ENCODE measurements around the gene NDC80. TPM values are rescaled to one million over a fixed set of nuclear protein-coding genes. Genes with fewer than 3 reads are reported as not detected.

Gene NDC80
- total and polyA plus RNA-seq, 9 of the 15 experiments (the other 6 are each of a cell fraction or from before 2014, with no cell fraction given): 65.2 to 97.9 (median 83.3) TPM

DNA sequence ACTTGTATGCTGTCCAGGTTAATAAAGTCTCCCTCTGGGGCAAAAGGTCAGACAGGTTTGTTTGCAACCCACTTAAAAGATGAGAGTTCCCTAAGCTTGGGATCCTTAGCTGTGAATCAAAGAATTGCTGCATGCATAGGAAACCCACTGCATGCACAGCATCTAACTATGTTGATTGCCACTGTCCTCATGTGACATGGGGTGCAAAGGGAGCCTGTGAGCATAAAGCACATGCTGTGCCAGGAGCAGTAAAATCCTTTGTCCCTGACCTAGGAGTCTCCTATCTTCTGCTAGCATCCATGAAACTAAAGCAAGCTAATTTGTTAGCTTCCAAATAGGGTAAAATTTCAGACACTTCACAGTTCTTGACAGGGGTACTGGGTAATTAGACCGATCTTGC, 13.8 kb upstream of the NDC80 start:
- no peaks in the 10 kb centered on the region for H3K9me1 ChIP-seq (ENCODE audit: control insufficient read depth, insufficient read depth, low read length)
- ChIA-PET POLR2A (interaction anchor here (0.6 kb wide), 1 partner anchor 10 kb away, joined by 3 read pairs; no protein-coding TSS in a partner anchor), CTCF (ENCODE audit: low intra/inter-chr PET ratio) (no interaction called here)
- no TSS peak for BruUV-seq (replicated peaks)
- H3K79me2 ChIP-seq (ENCODE audit: control insufficient read depth, insufficient read depth, low read length): no peaks in the 10 kb centered on the region
- no peaks in the 10 kb centered on the region for H3K4me1 ChIP-seq (replicated peaks in 1 of 2; ENCODE audit: control insufficient read depth in 2 of 2, insufficient read depth in 2 of 2, low read length in 2 of 2)
- DNase-seq (ENCODE audit: extremely low read depth in 1 of 4, low spot score in 3 of 4) (no peak), ATAC-seq (no peak; the same call in 1 of the 3 replicates), FAIRE-seq (no peak)
- H3K4me3 ChIP-seq: no peak overlapping the region
- H3K9me3 ChIP-seq (replicated peaks; ENCODE audit: control insufficient read depth, insufficient read depth, low read depth, low read length): no peaks in the 10 kb centered on the region
- H3K4me2 ChIP-seq (ENCODE audit: insufficient read depth, low read length): no peak overlapping the region
- WGBS (ENCODE audit: insufficient coverage, low coverage, missing lambda C conversion rate): 10% methylated on average over 1 of the region's 1 CpG
- H3K27ac ChIP-seq (ENCODE audit: extremely low read depth, low read depth, low read length): no peak overlapping the region
- H3K9ac ChIP-seq (ENCODE audit: insufficient read depth in 1 of 2, low read depth in 2 of 2, low read length in 2 of 2): no peak overlapping the region
- peaks cover 14% of the 10 kb centered on the region; the same call in 2 of the 3 replicates for H3K36me3 ChIP-seq (ENCODE audit: control insufficient read depth, insufficient read depth, low read length)
- intact Hi-C loops (cut with micrococcal nuclease) (no loop called here), in situ Hi-C loops (cut with MboI) (no loop called here)
- no peak overlapping the region for H2AFZ ChIP-seq (ENCODE audit: low read depth, low read length)
- no peaks in the 10 kb centered on the region for H4K20me1 ChIP-seq (replicated peaks; ENCODE audit: control insufficient read depth, insufficient read depth, low read length)
- no peak for TF ChIP-seq BRD4 (IDR thresholded peaks at IDR 0.05)
- no peak for TF ChIP-seq PREB (CRISPR knock-in tag; IDR thresholded peaks at IDR 0.05)
- TF ChIP-seq COPS2 (conservative IDR thresholded peaks at IDR 0.05): no peak
- TF ChIP-seq, protein P1, sequence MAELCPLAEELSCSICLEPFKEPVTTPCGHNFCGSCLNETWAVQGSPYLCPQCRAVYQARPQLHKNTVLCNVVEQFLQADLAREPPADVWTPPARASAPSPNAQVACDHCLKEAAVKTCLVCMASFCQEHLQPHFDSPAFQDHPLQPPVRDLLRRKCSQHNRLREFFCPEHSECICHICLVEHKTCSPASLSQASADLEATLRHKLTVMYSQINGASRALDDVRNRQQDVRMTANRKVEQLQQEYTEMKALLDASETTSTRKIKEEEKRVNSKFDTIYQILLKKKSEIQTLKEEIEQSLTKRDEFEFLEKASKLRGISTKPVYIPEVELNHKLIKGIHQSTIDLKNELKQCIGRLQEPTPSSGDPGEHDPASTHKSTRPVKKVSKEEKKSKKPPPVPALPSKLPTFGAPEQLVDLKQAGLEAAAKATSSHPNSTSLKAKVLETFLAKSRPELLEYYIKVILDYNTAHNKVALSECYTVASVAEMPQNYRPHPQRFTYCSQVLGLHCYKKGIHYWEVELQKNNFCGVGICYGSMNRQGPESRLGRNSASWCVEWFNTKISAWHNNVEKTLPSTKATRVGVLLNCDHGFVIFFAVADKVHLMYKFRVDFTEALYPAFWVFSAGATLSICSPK (IDR thresholded peaks at IDR 0.05; ENCODE audit: borderline replicate concordance): no peak
- no peak for TF ChIP-seq KLF13 (tag; IDR thresholded peaks at IDR 0.05; ENCODE audit: borderline replicate concordance, low read depth)
- no peak for TF ChIP-seq CBX2 (IDR thresholded peaks at IDR 0.05; ENCODE audit: insufficient read depth, low read length, poor library complexity, severe bottlenecking)
- TF ChIP-seq HDGF (IDR thresholded peaks at IDR 0.05): no peak
- TF ChIP-seq ZBTB17 (CRISPR knock-in tag; IDR thresholded peaks at IDR 0.05): no peak
- TF ChIP-seq AFF1 (IDR thresholded peaks at IDR 0.05; ENCODE audit: low read depth in 1 of 2, partially characterized antibody in 2 of 2): no peak
- TF ChIP-seq ZNF431 (CRISPR knock-in tag; IDR thresholded peaks at IDR 0.05): no peak
- TF ChIP-seq, protein P2, sequence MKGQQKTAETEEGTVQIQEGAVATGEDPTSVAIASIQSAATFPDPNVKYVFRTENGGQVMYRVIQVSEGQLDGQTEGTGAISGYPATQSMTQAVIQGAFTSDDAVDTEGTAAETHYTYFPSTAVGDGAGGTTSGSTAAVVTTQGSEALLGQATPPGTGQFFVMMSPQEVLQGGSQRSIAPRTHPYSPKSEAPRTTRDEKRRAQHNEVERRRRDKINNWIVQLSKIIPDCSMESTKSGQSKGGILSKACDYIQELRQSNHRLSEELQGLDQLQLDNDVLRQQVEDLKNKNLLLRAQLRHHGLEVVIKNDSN (CRISPR knock-in tag; IDR thresholded peaks at IDR 0.05): no peak
- TF ChIP-seq SAP30 (IDR thresholded peaks at IDR 0.05; ENCODE audit: borderline replicate concordance, insufficient read depth, low read depth, low read length, poor library complexity, severe bottlenecking): no peak
- no peak for TF ChIP-seq ASH1L (IDR thresholded peaks at IDR 0.05; ENCODE audit: borderline replicate concordance, low read depth, partially characterized antibody)
- TF ChIP-seq HDAC3 (IDR thresholded peaks at IDR 0.05; ENCODE audit: borderline replicate concordance, partially characterized antibody): no peak
- H3K27me3 ChIP-seq (ENCODE audit: control insufficient read depth in 2 of 2, insufficient read depth in 2 of 2, low read length in 2 of 2): no peaks in the 10 kb centered on the region

Measured in K562 (cell line).